Adrenal gland (tissue), 12 donors: ENCODE measurements around the gene EYA3. TPM values are rescaled to one million over a fixed set of nuclear protein-coding genes. Genes with fewer than 3 reads are reported as not detected.

Source experiments
- DNase-seq, 7 donors: peaks; one replicate each; pipeline ENCODE4 v3.0.0-alpha.2; 2019 to 2020
- H3K27ac ChIP-seq, 5 donors: fragments of 200-600 bp; sonication (generic) in 4 of 5; 1 replicate in 3 of 5; 2 replicates in 2 of 5; pipeline versions ENCODE4 v1.5.1 to v1.8.0; 2016 to 2020; ENCODE audit warnings: mild to moderate bottlenecking in 1 of 5
- H3K27me3 ChIP-seq: fragments of 200-600 bp; 2 replicates; pipeline ENCODE4 v1.8.0; 2021
- H3K36me3 ChIP-seq, 2 donors: fragments of 200-600 bp; replicated peaks in 1 of 2; 1 replicate in 1 of 2; 2 replicates in 1 of 2; pipeline versions ENCODE4 v1.5.1 to v1.8.0; 2018 to 2022
- H3K4me1 ChIP-seq, 2 donors: fragments of 200-600 bp; replicated peaks in 1 of 2; 1 replicate in 1 of 2; 2 replicates in 1 of 2; pipeline versions ENCODE4 v1.5.1 to v1.8.0; 2018 to 2021
- H3K4me3 ChIP-seq, 4 donors: fragments of 200-600 bp; sonication (generic) in 3 of 4; one replicate each; pipeline ENCODE4 v1.5.1; 2016 to 2018
- H3K9me3 ChIP-seq, 3 donors: fragments of 200-600 bp; sonication (generic) in 1 of 3; replicated peaks in 1 of 3; 1 replicate in 2 of 3; 2 replicates in 1 of 3; pipeline versions ENCODE4 v1.5.1 to v1.8.0; 2016 to 2021
- CTCF ChIP-seq, 6 experiments: fragments of 450-650 bp in 4 of 6; fragments of 200-600 bp in 2 of 6; sonication (generic) in 1 of 6; IDR thresholded peaks; 1 replicate in 5 of 6; 2 replicates in 1 of 6; pipeline versions ENCODE4 v1.5.1 to v1.8.0; 2016 to 2021; ENCODE audit warnings: antibody characterized with exemption in 6 of 6, mild to moderate bottlenecking in 2 of 6, moderate library complexity in 1 of 6
- POLR2A ChIP-seq, 2 donors: fragments of 450-650 bp; IDR thresholded peaks; one replicate each; pipeline ENCODE4 v1.6.1; 2017; ENCODE audit warnings: antibody characterized with exemption in 2 of 2, mild to moderate bottlenecking in 2 of 2, moderate library complexity in 1 of 2
- WGBS, 4 donors: extraction: QIAGEN DNeasy Blood & Tissue Kit in 2 of 4; methylation state at CpG; one replicate each; pipeline versions ENCODE4 v1.1.5 to v1.1.7; 2013 to 2017; 5-methylcytosine and 5-hydroxymethylcytosine counted together
- intact Hi-C, 2 donors: fragments of 100-400 bp; cut with DNase I; formaldehyde crosslinking; loops; one replicate each; pipeline versions ENCODE4 v1.14.1 to v1.15.0; 2022 to 2023
- polyA plus RNA-seq, 3 donors: library from polyadenylated mRNA; stranded (reverse); fragments of 200-250 nt in 2 of 3; fragments of 350-450 nt in 1 of 3; fragmentation: Illumina TruSeq in 1 of 3; extraction: RNeasy Lipid Tissue Mini Kit (QIAGEN cat#74804) in 1 of 3; gene quantifications; one replicate each; pipeline ENCODE4 v1.2.3, GENCODE V29; 2013 to 2014
- total RNA-seq, 9 donors: library from RNA; depleted of rRNA in 4 of 9; stranded (reverse); fragments of >200 nt in 4 of 9; fragments of 120-200 nt in 1 of 9; fragmentation: NEBNext Ultra II Directional in 1 of 9; extraction: Animal tissue kit (Norgen Biotek cat#: 25700) in 1 of 9; gene quantifications; one replicate each; pipeline versions ENCODE4 v1.1.0 to v1.2.4, GENCODE V29; 2013 to 2023
- donor health status: healthy with polysubstance abuse.
- donor health status: Bipolar disorder and iron deficiency.
- donor health status: DM: yes; HTN: yes; CAD: no.
- donor health status: DM: no; HTN: no; CAD: no.
- donor health status: DM: no; HTN: no; CAD: no.
- donor health status: DM: yes; HTN: yes; CAD: no.

Gene EYA3
- total and polyA plus RNA-seq, 12 donors: 4.3 to 28.9 (median 14.3) TPM

- no peak overlapping the region for H3K4me3 ChIP-seq
- TF ChIP-seq CTCF (IDR thresholded peaks at IDR 0.05): no peak
- TF ChIP-seq POLR2A (IDR thresholded peaks at IDR 0.05): no peak
- 90 to 94% (median 93%) methylated on average over 4 of the region's 4 CpGs for WGBS, 4 donors
- no peaks in the 10 kb centered on the region for H3K4me1 ChIP-seq
- H3K27me3 ChIP-seq: no peaks in the 10 kb centered on the region
- intact Hi-C loops: no loop called here
- no peak overlapping the region for H3K27ac ChIP-seq
- H3K36me3 ChIP-seq: peaks cover 0 to 11% of the 10 kb centered on the region in 2 donors
- H3K9me3 ChIP-seq: peaks cover 0 to 8% (median 0%) of the 10 kb centered on the region in 3 donors
- DNase-seq: no peak
Observed at GRCh38 chr1:28046716-28047115, 41.7 kb downstream of the EYA3 start.

DNA sequence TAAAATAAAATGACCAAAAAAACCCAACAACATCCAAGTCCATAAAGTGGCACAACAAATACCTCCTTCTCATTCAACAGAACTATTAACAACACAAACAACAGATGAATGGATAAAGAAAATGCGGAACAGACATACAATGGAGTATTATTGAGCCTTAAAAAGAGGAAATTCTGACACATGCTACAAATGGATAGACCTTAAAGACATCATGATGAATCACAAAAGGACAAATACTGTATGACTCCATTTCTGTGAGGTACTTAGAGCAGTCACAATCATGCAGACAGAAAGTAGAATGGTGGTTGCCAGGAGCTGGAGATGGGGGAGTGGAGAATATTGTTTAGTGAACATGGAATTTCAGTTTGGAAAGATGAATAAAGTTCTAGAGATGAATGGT is 42.6 kb downstream of the EYA3 start:
- TF ChIP-seq POLR2A (IDR thresholded peaks at IDR 0.05) (no peak), CTCF (IDR thresholded peaks at IDR 0.05) (no peak)
- Histone ChIP-seq H3K27me3 (no peaks in the 10 kb centered on the region), H3K36me3 (peaks cover 0 to 16% of the 10 kb centered on the region in 2 donors), H3K4me3 (no peak overlapping the region), H3K27ac (no peak overlapping the region), H3K4me1 (no peaks in the 10 kb centered on the region), H3K9me3 (peaks cover 0 to 8% (median 0%) of the 10 kb centered on the region in 3 donors)
- DNase-seq: no peak
- WGBS, 4 donors: 87 to 100% (median 96%) methylated on average over 1 of the region's 1 CpG
- intact Hi-C loops: no loop called here

DNA sequence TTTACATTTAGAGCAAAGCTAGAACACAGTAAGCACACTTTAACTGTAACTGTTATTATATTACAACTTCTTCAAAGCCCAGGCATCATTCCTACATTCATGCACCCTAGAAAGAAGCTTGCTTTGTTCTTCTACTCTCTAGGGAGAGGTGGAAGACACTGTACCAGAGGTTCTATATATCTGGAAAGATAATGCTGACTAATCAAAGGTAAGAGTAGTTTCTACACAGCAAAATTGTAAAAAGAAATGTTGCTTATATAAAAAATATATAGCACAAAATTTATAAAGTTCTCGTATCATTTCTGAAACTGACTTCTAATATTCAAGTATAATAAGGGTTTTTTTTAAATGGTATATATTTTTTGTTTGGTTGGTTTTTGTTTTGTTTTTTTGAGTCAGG is 44.0 kb downstream of the EYA3 start:
- Histone ChIP-seq H3K27ac (no peak overlapping the region), H3K9me3 (peaks cover 0 to 8% (median 0%) of the 10 kb centered on the region in 3 donors), H3K36me3 (peaks cover 0 to 16% of the 10 kb centered on the region in 2 donors), H3K4me3 (no peak overlapping the region), H3K27me3 (no peaks in the 10 kb centered on the region), H3K4me1 (no peaks in the 10 kb centered on the region)
- 96 to 100% (median 97%) methylated on average over 1 of the region's 1 CpG for WGBS, 4 donors
- intact Hi-C loops: no loop called here
- TF ChIP-seq POLR2A (IDR thresholded peaks at IDR 0.05): no peak
- TF ChIP-seq CTCF (IDR thresholded peaks at IDR 0.05): no peak
- no peak for DNase-seq

DNA sequence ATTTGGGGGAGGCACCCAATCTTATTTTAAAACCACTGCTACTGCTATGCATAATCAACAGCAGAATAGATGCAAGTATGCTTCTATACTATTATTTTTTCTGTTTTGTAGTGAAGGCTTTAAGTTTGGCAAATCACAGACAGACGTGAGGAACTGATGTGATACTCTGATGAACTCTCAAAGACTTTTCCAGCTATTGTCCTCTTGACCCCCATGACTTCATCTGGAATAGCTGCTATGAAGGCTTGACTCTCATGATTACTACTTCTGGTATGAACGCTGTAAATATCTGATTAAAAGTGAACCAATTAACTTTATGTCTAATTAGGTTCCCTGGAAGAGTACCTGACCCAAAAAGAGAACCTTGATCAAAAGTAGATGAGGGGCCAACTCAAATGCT is 49.1 kb downstream of the EYA3 start:
- WGBS, 4 donors: 82 to 93% (median 84%) methylated on average over 2 of the region's 2 CpGs
- no peak overlapping the region for H3K27ac ChIP-seq
- intact Hi-C loops: no loop called here
- H3K4me3 ChIP-seq: no peak overlapping the region
- H3K4me1 ChIP-seq: peaks cover 0 to 10% of the 10 kb centered on the region in 2 donors
- H3K9me3 ChIP-seq: no peaks in the 10 kb centered on the region
- peaks cover 0 to 5% of the 10 kb centered on the region in 2 donors for H3K36me3 ChIP-seq
- TF ChIP-seq POLR2A (IDR thresholded peaks at IDR 0.05) (no peak), CTCF (IDR thresholded peaks at IDR 0.05) (no peak)
- H3K27me3 ChIP-seq: no peaks in the 10 kb centered on the region
- no peak for DNase-seq
